ENCODE measurements around the gene DIS3.

DNA sequence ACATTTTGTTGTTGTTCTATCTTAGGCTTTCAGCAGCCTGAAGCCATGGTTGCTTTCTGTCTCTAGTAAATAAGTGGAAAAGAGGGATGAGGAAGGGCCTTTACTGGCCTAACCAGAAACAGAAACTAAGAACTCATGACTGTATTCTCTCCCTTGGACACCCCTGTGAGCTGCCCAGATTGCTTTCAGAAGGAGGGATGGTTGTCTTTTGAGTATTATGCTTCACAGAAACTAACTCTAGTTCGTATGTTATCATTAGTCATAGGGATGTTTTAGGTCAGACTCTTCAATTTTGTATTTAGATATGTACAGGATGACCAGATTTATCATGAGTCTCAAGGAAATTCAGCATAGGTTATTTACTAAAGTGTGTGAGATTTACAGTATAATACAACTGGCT, 36.4 kb downstream of the DIS3 start:
- no peak for TF ChIP-seq EP300 (IDR thresholded peaks at IDR 0.05)
- TF ChIP-seq POLR2AphosphoS5 (IDR thresholded peaks at IDR 0.05): no peak

All from stomach (tissue), 4 donors.